Panc1 (cell line): Measurements from ENCODE around the gene QPCT. TPM values are rescaled to one million over a fixed set of nuclear protein-coding genes. Genes with fewer than 3 reads are reported as not detected.
A peak's percentile ranks its signal among the peaks of the same experiment; 100 is the strongest.

Experiments used
- ATAC-seq: fragments of 200-7000 bp; cut with Tn5 transposase; 2 replicates; pipeline ENCODE4 v1.9.1; 2020; ENCODE audit warnings: mild to moderate bottlenecking, moderate library complexity
- BruUV-seq: library from RNA; stranded (reverse); fragments of 400-500 nt; replicated peaks from 2 replicates; lab custom pipeline; 2021; lab: Mats Ljungman, UMichigan
- CTCF ChIA-PET: fragments of 300-600 bp; sonication (Branson Sonifier 250); formaldehyde crosslinking; loops from one replicate; lab custom pipeline; 2022; ENCODE audit warnings: antibody characterized with exemption; lab: Charles Lee
- POLR2A ChIA-PET: fragments of 300-600 bp; sonication (Branson Sonifier 250); formaldehyde crosslinking; loops from one replicate; lab custom pipeline; 2022; ENCODE audit warnings: antibody characterized with exemption; lab: Charles Lee
- DNase-seq: peaks from one replicate; pipeline ENCODE4 v3.0.0-alpha.2; 2010; ENCODE audit warnings: low read depth, low spot score
- H3K27ac ChIP-seq: 2 replicates; pipeline ENCODE4 v1.5.1; 2011; ENCODE audit warnings: mild to moderate bottlenecking, low read length, inconsistent platforms
- H3K27me3 ChIP-seq: fragments of 200-500 bp; sonication (Bioruptor generic); 2 replicates; pipeline ENCODE4 v1.6.0; 2014; ENCODE audit warnings: low read length, inconsistent platforms; ENCODE audit not compliant: control insufficient read depth, insufficient read depth
- H3K36me3 ChIP-seq: fragments of 200-500 bp; sonication (Bioruptor generic); 2 replicates; pipeline ENCODE4 v1.5.1; 2014; ENCODE audit warnings: inconsistent platforms, mild to moderate bottlenecking, low read length, moderate library complexity; ENCODE audit not compliant: control insufficient read depth, insufficient read depth
- H3K4me1 ChIP-seq: 2 replicates; pipeline ENCODE4 v1.5.1; 2011; ENCODE audit warnings: inconsistent platforms, mild to moderate bottlenecking, low read length, moderate library complexity; ENCODE audit not compliant: control insufficient read depth, insufficient read depth
- H3K4me3 ChIP-seq, 2 experiments: 2 replicates each; pipeline ENCODE4 v1.5.1; 2011 to 2012; ENCODE audit warnings: low read depth in 2 of 2, low read length in 2 of 2, mild to moderate bottlenecking in 2 of 2, inconsistent platforms in 1 of 2, moderate library complexity in 1 of 2
- H3K9me3 ChIP-seq: fragments of 200-500 bp; sonication (Bioruptor generic); 2 replicates; pipeline ENCODE4 v1.5.1; 2014; ENCODE audit warnings: low read depth, mild to moderate bottlenecking, inconsistent platforms, low read length, moderate library complexity; ENCODE audit not compliant: control insufficient read depth, insufficient read depth
- POLR2AphosphoS5 ChIP-seq: IDR thresholded peaks from 2 replicates; pipeline ENCODE4 v1.6.1; 2012; ENCODE audit warnings: mild to moderate bottlenecking, low read depth, low read length, moderate library complexity
- SIN3A ChIP-seq: IDR thresholded peaks from 2 replicates; pipeline ENCODE4 v1.6.1; 2012; ENCODE audit warnings: low read depth, mild to moderate bottlenecking, low read length, moderate library complexity, borderline replicate concordance; ENCODE audit not compliant: insufficient read depth
- TCF7L2 ChIP-seq: IDR thresholded peaks from 2 replicates; pipeline ENCODE4 v1.6.1; 2011; ENCODE audit warnings: mild to moderate bottlenecking, low read depth, low read length, inconsistent platforms
- in situ Hi-C: cut with HindIII; loops from 2 replicates; pipeline ENCODE4 v1.10.0; 2016; ENCODE audit warnings: low sequenced_read_pairs, low pct_unique_long_range_greater_than_20kb
- intact Hi-C: fragments of 100-400 bp; cut with micrococcal nuclease; formaldehyde crosslinking; loops from one replicate; pipeline ENCODE4 v1.10.0; 2022; ENCODE audit not compliant: unreplicated experiment
- total RNA-seq: library from RNA; stranded (reverse); gene quantifications from one replicate; pipeline ENCODE4 v1.2.1, GENCODE V29; 2021; ENCODE audit not compliant: unreplicated experiment
- TF ChIP-seq, protein P1 (sequence below): fragments of 450-650 bp; IDR thresholded peaks from 2 replicates; pipeline ENCODE4 v1.5.1; 2017; ENCODE audit warnings: mild to moderate bottlenecking
- TF ChIP-seq, protein P2 (sequence below), 2 experiments: IDR thresholded peaks; 2 replicates each; pipeline ENCODE4 v1.6.1; 2011 to 2012; ENCODE audit warnings: low read depth in 2 of 2, control low read depth in 1 of 2, low read length in 1 of 2, mild to moderate bottlenecking in 1 of 2, moderate library complexity in 1 of 2; ENCODE audit not compliant: insufficient read depth in 1 of 2

Gene QPCT
- total RNA-seq, 1 experiment from 2014 or later, result 2.3 TPM

DNA sequence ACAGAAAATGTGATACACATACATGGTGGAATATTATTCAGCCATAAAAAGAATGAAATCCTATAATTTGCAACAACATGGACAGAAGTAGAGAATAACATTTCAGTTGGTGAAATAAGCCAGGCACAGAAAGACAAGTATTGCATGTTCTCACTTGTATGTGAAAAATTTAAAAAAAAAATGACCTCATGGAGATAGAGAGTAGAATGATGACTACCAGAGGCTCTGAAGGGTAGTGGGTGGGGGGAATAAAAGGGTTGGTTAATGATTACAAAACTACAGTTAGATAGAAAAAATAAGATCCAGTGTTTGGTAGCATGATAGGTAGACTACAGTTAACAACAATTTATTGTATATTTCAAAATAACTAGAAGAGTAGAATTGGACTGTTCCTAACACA lies 44.3 kb upstream of the QPCT start:
- no TSS peak for BruUV-seq
- intact Hi-C loops, result no loop called here

DNA sequence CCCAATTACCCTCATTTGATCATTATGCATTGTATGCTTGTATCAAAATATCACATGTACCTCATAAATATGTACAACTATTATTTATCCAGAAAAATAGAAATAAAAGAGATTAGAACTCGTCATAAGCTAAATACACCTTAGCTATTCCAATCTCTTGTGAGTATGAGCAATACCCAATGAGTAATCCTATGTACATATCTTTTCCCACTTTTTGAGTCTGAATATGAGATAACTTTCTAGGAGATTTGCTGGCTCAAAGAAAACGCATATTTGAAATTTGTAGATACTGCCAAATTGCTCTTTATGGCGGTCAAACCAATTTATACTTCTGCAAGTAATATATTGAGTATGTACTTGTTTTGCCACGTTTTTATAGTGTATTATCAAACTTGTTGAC lies 43.9 kb upstream of the QPCT start:
- no peaks in the 10 kb centered on the region for H3K9me3 ChIP-seq
- TF ChIP-seq, protein P1, sequence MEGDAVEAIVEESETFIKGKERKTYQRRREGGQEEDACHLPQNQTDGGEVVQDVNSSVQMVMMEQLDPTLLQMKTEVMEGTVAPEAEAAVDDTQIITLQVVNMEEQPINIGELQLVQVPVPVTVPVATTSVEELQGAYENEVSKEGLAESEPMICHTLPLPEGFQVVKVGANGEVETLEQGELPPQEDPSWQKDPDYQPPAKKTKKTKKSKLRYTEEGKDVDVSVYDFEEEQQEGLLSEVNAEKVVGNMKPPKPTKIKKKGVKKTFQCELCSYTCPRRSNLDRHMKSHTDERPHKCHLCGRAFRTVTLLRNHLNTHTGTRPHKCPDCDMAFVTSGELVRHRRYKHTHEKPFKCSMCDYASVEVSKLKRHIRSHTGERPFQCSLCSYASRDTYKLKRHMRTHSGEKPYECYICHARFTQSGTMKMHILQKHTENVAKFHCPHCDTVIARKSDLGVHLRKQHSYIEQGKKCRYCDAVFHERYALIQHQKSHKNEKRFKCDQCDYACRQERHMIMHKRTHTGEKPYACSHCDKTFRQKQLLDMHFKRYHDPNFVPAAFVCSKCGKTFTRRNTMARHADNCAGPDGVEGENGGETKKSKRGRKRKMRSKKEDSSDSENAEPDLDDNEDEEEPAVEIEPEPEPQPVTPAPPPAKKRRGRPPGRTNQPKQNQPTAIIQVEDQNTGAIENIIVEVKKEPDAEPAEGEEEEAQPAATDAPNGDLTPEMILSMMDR, result no peak
- no peak for TF ChIP-seq POLR2AphosphoS5
- TF ChIP-seq TCF7L2, result no peak
- TF ChIP-seq, protein P2, sequence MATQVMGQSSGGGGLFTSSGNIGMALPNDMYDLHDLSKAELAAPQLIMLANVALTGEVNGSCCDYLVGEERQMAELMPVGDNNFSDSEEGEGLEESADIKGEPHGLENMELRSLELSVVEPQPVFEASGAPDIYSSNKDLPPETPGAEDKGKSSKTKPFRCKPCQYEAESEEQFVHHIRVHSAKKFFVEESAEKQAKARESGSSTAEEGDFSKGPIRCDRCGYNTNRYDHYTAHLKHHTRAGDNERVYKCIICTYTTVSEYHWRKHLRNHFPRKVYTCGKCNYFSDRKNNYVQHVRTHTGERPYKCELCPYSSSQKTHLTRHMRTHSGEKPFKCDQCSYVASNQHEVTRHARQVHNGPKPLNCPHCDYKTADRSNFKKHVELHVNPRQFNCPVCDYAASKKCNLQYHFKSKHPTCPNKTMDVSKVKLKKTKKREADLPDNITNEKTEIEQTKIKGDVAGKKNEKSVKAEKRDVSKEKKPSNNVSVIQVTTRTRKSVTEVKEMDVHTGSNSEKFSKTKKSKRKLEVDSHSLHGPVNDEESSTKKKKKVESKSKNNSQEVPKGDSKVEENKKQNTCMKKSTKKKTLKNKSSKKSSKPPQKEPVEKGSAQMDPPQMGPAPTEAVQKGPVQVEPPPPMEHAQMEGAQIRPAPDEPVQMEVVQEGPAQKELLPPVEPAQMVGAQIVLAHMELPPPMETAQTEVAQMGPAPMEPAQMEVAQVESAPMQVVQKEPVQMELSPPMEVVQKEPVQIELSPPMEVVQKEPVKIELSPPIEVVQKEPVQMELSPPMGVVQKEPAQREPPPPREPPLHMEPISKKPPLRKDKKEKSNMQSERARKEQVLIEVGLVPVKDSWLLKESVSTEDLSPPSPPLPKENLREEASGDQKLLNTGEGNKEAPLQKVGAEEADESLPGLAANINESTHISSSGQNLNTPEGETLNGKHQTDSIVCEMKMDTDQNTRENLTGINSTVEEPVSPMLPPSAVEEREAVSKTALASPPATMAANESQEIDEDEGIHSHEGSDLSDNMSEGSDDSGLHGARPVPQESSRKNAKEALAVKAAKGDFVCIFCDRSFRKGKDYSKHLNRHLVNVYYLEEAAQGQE (IDR thresholded peaks at IDR 0.05; ENCODE audit: insufficient read depth in 1 of 2, low read depth in 2 of 2, low read length in 1 of 2), result no peak
- no peak for TF ChIP-seq SIN3A
- no TSS peak for BruUV-seq
- H3K27ac ChIP-seq, result no peak overlapping the region
- H3K36me3 ChIP-seq, result no peaks in the 10 kb centered on the region
- intact Hi-C loops, result no loop called here
- CTCF ChIA-PET, result no interaction called here
- H3K4me3 ChIP-seq, result no peak overlapping the region
- H3K4me1 ChIP-seq, result no peaks in the 10 kb centered on the region
- in situ Hi-C loops, result no loop called here
- DNase-seq (no peak), ATAC-seq (no peak)
- POLR2A ChIA-PET, result no interaction called here
- no peaks in the 10 kb centered on the region for H3K27me3 ChIP-seq

More for the DNA sequence above, 44.3 kb upstream of the QPCT start:
- DNase-seq (no peak), ATAC-seq (no peak)
- Histone ChIP-seq H3K27me3 (no peaks in the 10 kb centered on the region), H3K4me3 (no peak overlapping the region), H3K9me3 (no peaks in the 10 kb centered on the region), H3K4me1 (no peaks in the 10 kb centered on the region), H3K36me3 (no peaks in the 10 kb centered on the region), H3K27ac (no peak overlapping the region)
- no peak for TF ChIP-seq POLR2AphosphoS5
- no peak for TF ChIP-seq TCF7L2
- TF ChIP-seq SIN3A, result no peak
- in situ Hi-C loops, result no loop called here
- CTCF ChIA-PET, result no interaction called here
- POLR2A ChIA-PET, result no interaction called here

DNA sequence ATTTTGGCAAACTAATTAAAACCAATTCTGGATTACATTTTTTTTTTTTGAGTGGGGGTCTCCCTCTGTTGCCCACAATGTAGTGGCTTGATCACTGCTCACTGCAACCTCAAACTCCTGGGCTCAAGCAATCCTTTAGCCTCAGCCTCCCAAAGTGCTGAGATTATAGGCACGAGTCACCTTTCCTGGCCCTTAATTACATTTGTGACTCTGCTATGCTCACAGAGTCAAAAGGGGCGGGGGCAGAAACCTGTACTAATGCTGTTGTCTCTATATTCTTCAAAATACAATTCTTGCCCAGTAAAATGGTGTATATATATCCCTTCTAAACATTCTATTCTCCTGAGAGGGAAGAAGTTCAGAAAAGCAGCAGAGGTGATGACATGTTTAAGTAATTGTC lies 43.0 kb upstream of the QPCT start:
- ATAC-seq, result peak; percentile 65; the same call in 1 of the 2 replicates

More for the DNA sequence above, 43.0 kb upstream of the QPCT start:
- CTCF ChIA-PET, result no interaction called here
- Histone ChIP-seq H3K4me3 (no peak overlapping the region), H3K9me3 (no peaks in the 10 kb centered on the region), H3K36me3 (no peaks in the 10 kb centered on the region), H3K27ac (no peak overlapping the region), H3K27me3 (no peaks in the 10 kb centered on the region), H3K4me1 (no peaks in the 10 kb centered on the region)
- no peak for DNase-seq
- intact Hi-C loops (no loop called here), in situ Hi-C loops (no loop called here)
- BruUV-seq, result no TSS peak
- TF ChIP-seq TCF7L2, result no peak
- TF ChIP-seq POLR2AphosphoS5, result no peak
- TF ChIP-seq SIN3A, result no peak
- TF ChIP-seq, protein P2 (IDR thresholded peaks at IDR 0.05; ENCODE audit: insufficient read depth in 1 of 2, low read depth in 2 of 2, low read length in 1 of 2), result no peak
- TF ChIP-seq, protein P1, result no peak
- POLR2A ChIA-PET, result no interaction called here
